K562 (cell line): ENCODE data around the gene CAPZB. TPM values are rescaled to one million over a fixed set of nuclear protein-coding genes. Genes with fewer than 3 reads are reported as not detected.

Experiments
- ATF3 ChIP-seq, 2 experiments: fragments of 450-650 bp in 1 of 2; sonication (generic) in 1 of 2; formaldehyde crosslinking in 1 of 2; IDR thresholded peaks in 1 of 2; conservative IDR thresholded peaks in 1 of 2; 2 replicates each; pipeline versions ENCODE4 v1.6.1 to v1.8.1; 2016 to 2023; ENCODE audit warnings: mild to moderate bottlenecking in 2 of 2, moderate library complexity in 2 of 2, inconsistent platforms in 1 of 2, missing genetic modification reagents in 1 of 2
- ATF6 ChIP-seq: sonication (generic); formaldehyde crosslinking; IDR thresholded peaks from 2 replicates; pipeline ENCODE4 v1.4.0; 2020; ENCODE audit warnings: mild to moderate bottlenecking, missing genetic modification reagents
- BRF1 ChIP-seq: IDR thresholded peaks from 3 replicates; pipeline ENCODE4 v1.6.1; 2011; ENCODE audit warnings: borderline replicate concordance, mild to moderate bottlenecking; ENCODE audit not compliant: insufficient read length; ENCODE audit errors: extremely low read depth
- E4F1 ChIP-seq: fragments of 250-450 bp; sonication (Bioruptor Pico); IDR thresholded peaks from 2 replicates; pipeline ENCODE4 v1.5.0; 2021; ENCODE audit warnings: mild to moderate bottlenecking, borderline replicate concordance
- FOXJ2 ChIP-seq: fragments of 200-800 bp; sonication (Bioruptor generic); IDR thresholded peaks from 2 replicates; pipeline ENCODE4 v1.6.1; 2016; ENCODE audit warnings: missing genetic modification characterization, missing compliant biosample characterization
- FOXK1 ChIP-seq: sonication (generic); formaldehyde crosslinking; IDR thresholded peaks from 2 replicates; pipeline ENCODE4 v1.8.0; 2022; ENCODE audit warnings: missing genetic modification reagents, mild to moderate bottlenecking, borderline replicate concordance
- FOXK2 ChIP-seq, 2 experiments: fragments of 450-650 bp; IDR thresholded peaks in 1 of 2; conservative IDR thresholded peaks in 1 of 2; 2 replicates each; pipeline ENCODE4 v1.6.1; 2016; ENCODE audit warnings: low read depth in 2 of 2, mild to moderate bottlenecking in 1 of 2
- HDAC3 ChIP-seq: fragments of 450-650 bp; IDR thresholded peaks from 2 replicates; pipeline ENCODE4 v1.6.1; 2018; ENCODE audit warnings: borderline replicate concordance, mild to moderate bottlenecking, moderate library complexity; ENCODE audit not compliant: partially characterized antibody
- MAFG ChIP-seq: fragments of 450-650 bp; conservative IDR thresholded peaks from 2 replicates; pipeline ENCODE4 v1.6.1; 2016; ENCODE audit warnings: missing genetic modification characterization, missing compliant biosample characterization
- NR1H2 ChIP-seq: sonication (generic); formaldehyde crosslinking; IDR thresholded peaks from 2 replicates; pipeline ENCODE4 v1.4.0; 2020; ENCODE audit warnings: mild to moderate bottlenecking, missing genetic modification reagents
- NR3C1 ChIP-seq: sonication (generic); formaldehyde crosslinking; IDR thresholded peaks from 2 replicates; pipeline ENCODE4 v1.8.1; 2022; ENCODE audit warnings: missing genetic modification reagents
- SAFB ChIP-seq: fragments of 200-400 bp; formaldehyde crosslinking; IDR thresholded peaks from 2 replicates; pipeline ENCODE4 v1.6.1; 2017; ENCODE audit warnings: low read depth, low read length, borderline replicate concordance
- STAG1 ChIP-seq: sonication (generic); formaldehyde crosslinking; IDR thresholded peaks from 2 replicates; pipeline ENCODE4 v1.5.0; 2020; ENCODE audit warnings: missing genetic modification reagents, borderline replicate concordance
- TAL1 ChIP-seq: fragments of 450-650 bp; IDR thresholded peaks from 2 replicates; pipeline ENCODE4 v1.6.1; 2016; ENCODE audit warnings: mild to moderate bottlenecking
- ZNF197 ChIP-seq: fragments of 200-800 bp; sonication (Bioruptor generic); IDR thresholded peaks from 2 replicates; pipeline ENCODE4 v1.6.1; 2016; ENCODE audit warnings: low read depth, missing genetic modification characterization, missing compliant biosample characterization
- ZNF24 ChIP-seq: fragments of 450-650 bp; IDR thresholded peaks from 2 replicates; pipeline ENCODE4 v1.6.1; 2016
- ZNF589 ChIP-seq: fragments of 200-800 bp; sonication (Bioruptor generic); IDR thresholded peaks from 2 replicates; pipeline ENCODE4 v1.6.1; 2016; ENCODE audit warnings: low read depth, missing genetic modification characterization, missing compliant biosample characterization
- polyA plus RNA-seq, 8 experiments: library from polyadenylated mRNA; depleted of rRNA in 4 of 8; stranded (reverse) in 5 of 8; unstranded in 3 of 8; fragments of >200 nt; fragmentation: Nextera tagmentation in 2 of 8; fragmentation: Illumina TruSeq in 1 of 8; extraction: Ambion mirVana in 2 of 8; extraction: Trizol in 1 of 8; gene quantifications; 2 replicates each; pipeline versions ENCODE4 v1.2.1 to v1.2.3, GENCODE V29; 2011 to 2014; ENCODE audit warnings: inconsistent platforms in 1 of 8, missing spikeins in 1 of 8
- total RNA-seq, 7 experiments: library from RNA; depleted of rRNA in 6 of 7; stranded (reverse); fragments of >200 nt in 6 of 7; fragmentation: Illumina TruSeq in 2 of 7; extraction: Trizol in 2 of 7; gene quantifications; 2 replicates each; pipeline versions ENCODE4 v1.2.1 to v1.2.3, GENCODE V29; 2011 to 2021; ENCODE audit warnings: low replicate concordance in 1 of 7
- TF ChIP-seq, protein P1 (sequence below): fragments of 250-450 bp; sonication (Bioruptor Pico); IDR thresholded peaks from 2 replicates; pipeline ENCODE4 v1.5.0; 2022; ENCODE audit warnings: mild to moderate bottlenecking
- TF ChIP-seq, protein P2 (sequence below): fragments of 250-450 bp; sonication (Bioruptor Pico); IDR thresholded peaks from 2 replicates; pipeline ENCODE4 v1.8.0; 2022; ENCODE audit warnings: moderate library complexity, mild to moderate bottlenecking, inconsistent platforms

Gene CAPZB
- total and polyA plus RNA-seq, 9 of the 15 experiments (the other 6 are each of a cell fraction or from before 2014, with no cell fraction given), result 57.6 to 297 (median 125) TPM

GRCh38 chr1:19315378-19316198, 169.8 kb downstream of the CAPZB start (continued):
- TF ChIP-seq, protein P1, sequence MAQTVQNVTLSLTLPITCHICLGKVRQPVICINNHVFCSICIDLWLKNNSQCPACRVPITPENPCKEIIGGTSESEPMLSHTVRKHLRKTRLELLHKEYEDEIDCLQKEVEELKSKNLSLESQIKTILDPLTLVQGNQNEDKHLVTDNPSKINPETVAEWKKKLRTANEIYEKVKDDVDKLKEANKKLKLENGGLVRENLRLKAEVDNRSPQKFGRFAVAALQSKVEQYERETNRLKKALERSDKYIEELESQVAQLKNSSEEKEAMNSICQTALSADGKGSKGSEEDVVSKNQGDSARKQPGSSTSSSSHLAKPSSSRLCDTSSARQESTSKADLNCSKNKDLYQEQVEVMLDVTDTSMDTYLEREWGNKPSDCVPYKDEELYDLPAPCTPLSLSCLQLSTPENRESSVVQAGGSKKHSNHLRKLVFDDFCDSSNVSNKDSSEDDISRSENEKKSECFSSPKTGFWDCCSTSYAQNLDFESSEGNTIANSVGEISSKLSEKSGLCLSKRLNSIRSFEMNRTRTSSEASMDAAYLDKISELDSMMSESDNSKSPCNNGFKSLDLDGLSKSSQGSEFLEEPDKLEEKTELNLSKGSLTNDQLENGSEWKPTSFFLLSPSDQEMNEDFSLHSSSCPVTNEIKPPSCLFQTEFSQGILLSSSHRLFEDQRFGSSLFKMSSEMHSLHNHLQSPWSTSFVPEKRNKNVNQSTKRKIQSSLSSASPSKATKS (CRISPR knock-in tag), result no peak
- TF ChIP-seq NR3C1 (no peak), HDAC3 (no peak), E4F1 (CRISPR knock-in tag) (no peak), ZNF589 (CRISPR knock-in tag) (no peak), STAG1 (CRISPR knock-in tag) (no peak), ATF6 (CRISPR knock-in tag) (no peak), ZNF197 (CRISPR knock-in tag) (no peak), FOXJ2 (no peak), FOXK2 (conservative IDR thresholded peaks at IDR 0.05 in 1 of 2, IDR thresholded peaks at IDR 0.05 in 1 of 2; ENCODE audit: low read depth in 2 of 2) (no peak), MAFG (tag) (peak; percentile 43; the same call in 1 of the 2 replicates), BRF1 (no peak), NR1H2 (no peak), SAFB (no peak), FOXK1 (CRISPR knock-in tag) (0 out of 2 replicates have a peak, but pooled peaks have one; percentile 61), ZNF24 (no peak), TAL1 (no peak), ATF3 (IDR thresholded peaks at IDR 0.05) (peak; percentile 62), ATF3 (CRISPR knock-in tag; conservative IDR thresholded peaks at IDR 0.05) (no peak)
- TF ChIP-seq, protein P2, sequence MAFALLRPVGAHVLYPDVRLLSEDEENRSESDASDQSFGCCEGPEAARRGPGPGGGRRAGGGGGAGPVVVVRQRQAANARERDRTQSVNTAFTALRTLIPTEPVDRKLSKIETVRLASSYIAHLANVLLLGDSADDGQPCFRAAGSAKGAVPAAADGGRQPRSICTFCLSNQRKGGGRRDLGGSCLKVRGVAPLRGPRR (CRISPR knock-in tag), result no peak
